GM21529 (cell line): ENCODE results near the gene EIF2B1.
A peak's percentile ranks its signal among the peaks of the same experiment; 100 is the strongest.

Experiments used
- ATAC-seq: cut with Tn5 transposase; IDR thresholded peaks from one replicate; pipeline ENCODE4 v1.9.1; 2021; ENCODE audit not compliant: unreplicated experiment

The EIF2B1 gene

GRCh38 chr12:123633379-123634141 is at the start of gene EIF2B1, which contains the start of gene GTF2H3:
EIF2B1 (minus strand) TSS chr12:123633686; CDS start chr12:123633557, 129 bp downstream.
GTF2H3 (plus strand) TSS chr12:123633829; CDS start chr12:123633860, 31 bp downstream.
- peak; percentile 98 for ATAC-seq

- ATAC-seq = no peak
Measured at GRCh38 chr12:123681605-123682004, 48.1 kb upstream of the EIF2B1 start.

GRCh38 chr12:123678981-123679380 is 45.5 kb upstream of the EIF2B1 start:
- ATAC-seq = no peak

GRCh38 chr12:123676616-123677320 is 43.3 kb upstream of the EIF2B1 start:
- no peak for ATAC-seq

- no peak for ATAC-seq
Measured at GRCh38 chr12:123675436-123675835, 42.0 kb upstream of the EIF2B1 start.

- ATAC-seq = no peak
Measured at GRCh38 chr12:123671876-123672275, 38.4 kb upstream of the EIF2B1 start.

GRCh38 chr12:123670882-123671728 is 37.6 kb upstream of the EIF2B1 start, which contains the start of gene TCTN2:
TCTN2 (plus strand) TSS chr12:123671113; CDS start chr12:123671241, 128 bp downstream.
- peak; percentile 99 for ATAC-seq

GRCh38 chr12:123667771-123668170 is 34.3 kb upstream of the EIF2B1 start:
- ATAC-seq = no peak

- ATAC-seq = no peak
Measured at GRCh38 chr12:123659996-123660727, 26.7 kb upstream of the EIF2B1 start.

- no peak for ATAC-seq
Measured at GRCh38 chr12:123657211-123657610, 23.7 kb upstream of the EIF2B1 start.

- no peak for ATAC-seq
Measured at GRCh38 chr12:123656392-123656791, 22.9 kb upstream of the EIF2B1 start.

- peak; percentile 87 for ATAC-seq
Measured at GRCh38 chr12:123655420-123655819, 21.9 kb upstream of the EIF2B1 start.

- ATAC-seq = no peak
Measured at GRCh38 chr12:123654129-123654701, 20.7 kb upstream of the EIF2B1 start.

GRCh38 chr12:123648401-123648800 is 14.9 kb upstream of the EIF2B1 start:
- no peak for ATAC-seq

GRCh38 chr12:123645878-123646277 is 12.4 kb upstream of the EIF2B1 start:
- ATAC-seq = no peak

GRCh38 chr12:123645380-123645779 is 11.9 kb upstream of the EIF2B1 start:
- ATAC-seq = no peak

GRCh38 chr12:123643911-123644310 is 10.4 kb upstream of the EIF2B1 start:
- no peak for ATAC-seq

GRCh38 chr12:123634142-123634561 is 666 bp upstream of the EIF2B1 start:
- no peak for ATAC-seq

GRCh38 chr12:123621619-123622530 is 11.6 kb downstream of the EIF2B1 start:
- no peak for ATAC-seq
